ENCODE results near the gene AP2A2.

Gene AP2A2

GRCh38 chr11:925496-926301 is at the start of gene AP2A2:
TSS of gene AP2A2 (plus strand) at chr11:925870. CDS start at chr11:926022, 152 bp downstream.
- no peak for DNase-seq (ENCODE audit: low read depth)

- no peak for DNase-seq (ENCODE audit: low read depth)
Measured at GRCh38 chr11:876545-876944, 49.1 kb upstream of the AP2A2 start.

- no peak for DNase-seq (ENCODE audit: low read depth)
Measured at GRCh38 chr11:877565-877964, 48.1 kb upstream of the AP2A2 start.

- DNase-seq (ENCODE audit: low read depth), result no peak
Measured at GRCh38 chr11:880447-880846, 45.2 kb upstream of the AP2A2 start.

GRCh38 chr11:882596-882995 is 43.1 kb upstream of the AP2A2 start:
- no peak for DNase-seq (ENCODE audit: low read depth)

- no peak for DNase-seq (ENCODE audit: low read depth)
Measured at GRCh38 chr11:883527-883926, 42.1 kb upstream of the AP2A2 start.

GRCh38 chr11:884578-885070 is 41.0 kb upstream of the AP2A2 start:
- no peak for DNase-seq (ENCODE audit: low read depth)

- DNase-seq (ENCODE audit: low read depth), result no peak
Measured at GRCh38 chr11:886568-886967, 39.1 kb upstream of the AP2A2 start.

- DNase-seq (ENCODE audit: low read depth), result no peak
Measured at GRCh38 chr11:887589-887988, 38.1 kb upstream of the AP2A2 start.

GRCh38 chr11:888310-889212 is 37.1 kb upstream of the AP2A2 start:
- no peak for DNase-seq (ENCODE audit: low read depth)

- DNase-seq (ENCODE audit: low read depth), result no peak
Measured at GRCh38 chr11:889257-889656, 36.4 kb upstream of the AP2A2 start.

GRCh38 chr11:889687-890475 is 35.8 kb upstream of the AP2A2 start:
- DNase-seq (ENCODE audit: low read depth), result no peak

GRCh38 chr11:890794-891540 is 34.7 kb upstream of the AP2A2 start:
- no peak for DNase-seq (ENCODE audit: low read depth)

GRCh38 chr11:893008-893654 is 32.5 kb upstream of the AP2A2 start:
- no peak for DNase-seq (ENCODE audit: low read depth)

- DNase-seq (ENCODE audit: low read depth), result no peak
Measured at GRCh38 chr11:894575-895201, 31.0 kb upstream of the AP2A2 start.

- DNase-seq (ENCODE audit: low read depth), result no peak
Measured at GRCh38 chr11:895331-896110, 30.1 kb upstream of the AP2A2 start.

- DNase-seq (ENCODE audit: low read depth), result no peak
Measured at GRCh38 chr11:897253-898142, 28.2 kb upstream of the AP2A2 start.

GRCh38 chr11:898143-898511 is 27.5 kb upstream of the AP2A2 start:
- DNase-seq (ENCODE audit: low read depth), result no peak

Data from CMK (cell line).